CD4-positive, CD25-positive, alpha-beta regulatory T cell (primary cell): ENCODE results near the gene AVL9. TPM values are rescaled to one million over a fixed set of nuclear protein-coding genes. Genes with fewer than 3 reads are reported as not detected.

Source experiments
- ATAC-seq, 2 donors: fragments of 150-1000 bp; cut with Tn5 transposase; one replicate each; pipeline ENCODE4 v1.10.0; 2021; ENCODE audit warnings: low read depth in 2 of 2, moderate number of reproducible peaks in 2 of 2, moderate library complexity in 1 of 2
- DNase-seq, 3 donors: peaks; one replicate each; pipeline versions ENCODE4 v3.0.0 to v3.0.0-alpha.2; 2012 to 2022; ENCODE audit warnings: mixed read lengths in 1 of 3
- H3K27ac ChIP-seq: one replicate; pipeline ENCODE4 v1.7.0; 2013; ENCODE audit warnings: mild to moderate bottlenecking, low read length; ENCODE audit not compliant: insufficient read depth, poor library complexity, severe bottlenecking
- H3K27me3 ChIP-seq: one replicate; pipeline ENCODE4 v1.7.0; 2013; ENCODE audit warnings: low read length; ENCODE audit not compliant: control insufficient read depth, insufficient read depth
- H3K36me3 ChIP-seq: one replicate; pipeline ENCODE4 v1.7.0; 2013; ENCODE audit warnings: mild to moderate bottlenecking, low read length, moderate library complexity; ENCODE audit not compliant: control insufficient read depth, insufficient read depth
- H3K4me1 ChIP-seq: 2 replicates; pipeline ENCODE4 v1.7.0; 2013; ENCODE audit warnings: mild to moderate bottlenecking, low read length; ENCODE audit not compliant: insufficient read depth, control insufficient read depth, poor library complexity, severe bottlenecking
- H3K4me3 ChIP-seq: one replicate; pipeline ENCODE4 v1.7.0; 2013; ENCODE audit warnings: low read depth, mild to moderate bottlenecking, low read length, moderate library complexity
- H3K9me3 ChIP-seq, 2 experiments: 1 replicate in 1 of 2; 2 replicates in 1 of 2; pipeline ENCODE4 v1.7.0; 2013; ENCODE audit warnings: low read length in 2 of 2, mild to moderate bottlenecking in 1 of 2, moderate library complexity in 1 of 2; ENCODE audit not compliant: control insufficient read depth in 2 of 2
- H3K27ac Mint-ChIP-seq, 3 donors: one replicate each; pipeline ENCODE4 v1.8.0; 2020 to 2022; ENCODE audit warnings: mild to moderate bottlenecking in 3 of 3, mixed read lengths in 3 of 3, moderate library complexity in 2 of 3
- H3K27me3 Mint-ChIP-seq: one replicate; pipeline ENCODE4 v1.8.0; 2022; ENCODE audit warnings: mild to moderate bottlenecking, mixed read lengths
- H3K36me3 Mint-ChIP-seq: one replicate; pipeline ENCODE4 v1.8.0; 2020; ENCODE audit warnings: mixed read lengths
- H3K4me1 Mint-ChIP-seq, 4 donors: one replicate each; pipeline ENCODE4 v1.8.0; 2020 to 2022; ENCODE audit warnings: mixed read lengths in 4 of 4, mild to moderate bottlenecking in 1 of 4
- H3K4me3 Mint-ChIP-seq, 4 donors: one replicate each; pipeline ENCODE4 v1.8.0; 2020 to 2022; ENCODE audit warnings: mild to moderate bottlenecking in 4 of 4, mixed read lengths in 4 of 4, moderate library complexity in 3 of 4
- H3K9me3 Mint-ChIP-seq, 7 donors: one replicate each; pipeline ENCODE4 v1.8.0; 2020 to 2022; ENCODE audit warnings: mixed read lengths in 7 of 7, mild to moderate bottlenecking in 3 of 7, moderate library complexity in 2 of 7
- polyA plus RNA-seq, 4 donors: library from polyadenylated mRNA; unstranded; fragments of 300-500 nt; fragmentation: Illumina TruSeq; gene quantifications; one replicate each; pipeline ENCODE4 v1.2.3, GENCODE V29; 2021
- total RNA-seq: library from RNA; stranded (reverse); gene quantifications from one replicate; pipeline ENCODE4 v1.2.3, GENCODE V29; 2022

The AVL9 gene
- total and polyA plus RNA-seq, 5 donors from 2014 or later = 8.9 to 31.8 (median 12.3) TPM

- H3K4me1 Mint-ChIP-seq = peaks cover 25 to 97% (median 56%) of the 10 kb centered on the region in 4 donors
- no peak overlapping the region for H3K4me3 ChIP-seq
- no peaks in the 10 kb centered on the region for H3K9me3 ChIP-seq
- no peak overlapping the region for H3K4me3 Mint-ChIP-seq
- H3K36me3 ChIP-seq = peaks cover 7% of the 10 kb centered on the region
- peaks cover 13% of the 10 kb centered on the region for H3K4me1 ChIP-seq
- peaks cover 0 to 2% (median 0%) of the 10 kb centered on the region in 7 donors for H3K9me3 Mint-ChIP-seq
- peak overlapping the region in 2 of 3 donors; percentile 79 to 85 for H3K27ac Mint-ChIP-seq
- H3K27me3 ChIP-seq = no peaks in the 10 kb centered on the region
- peaks cover 35% of the 10 kb centered on the region for H3K36me3 Mint-ChIP-seq
- H3K27me3 Mint-ChIP-seq = no peaks in the 10 kb centered on the region
- ATAC-seq (no peak), DNase-seq (no peak)
- H3K27ac ChIP-seq = no peak overlapping the region
Observed at GRCh38 chr7:32511791-32512190, 16.5 kb downstream of the AVL9 start.

DNA sequence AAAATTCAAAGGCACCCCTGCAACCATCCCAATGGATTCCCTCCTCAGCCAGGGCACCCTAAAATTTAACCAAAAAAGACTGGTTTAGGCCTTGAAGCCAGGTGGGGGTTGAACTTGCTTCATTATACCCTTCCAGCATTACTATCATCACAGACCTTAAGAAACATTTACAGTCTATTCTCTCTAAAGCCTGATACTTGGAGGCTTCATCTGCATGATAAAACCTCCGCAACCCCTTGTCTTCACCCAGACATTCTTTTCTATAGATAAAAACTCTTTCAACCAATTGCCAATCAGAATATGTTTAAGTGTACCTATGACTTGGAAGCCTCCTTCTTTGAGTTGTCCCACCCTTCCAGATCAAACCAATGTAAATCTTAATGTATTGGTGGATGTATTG is 17.9 kb downstream of the AVL9 start:
- H3K27ac ChIP-seq = no peak overlapping the region
- H3K4me1 ChIP-seq = peaks cover 11% of the 10 kb centered on the region
- Mint-ChIP-seq H3K4me3 (peak overlapping the region in 1 of 4 donors; percentile 0), H3K27me3 (no peaks in the 10 kb centered on the region), H3K36me3 (peaks cover 39% of the 10 kb centered on the region), H3K27ac (peak overlapping the region in 1 of 3 donors; percentile 11), H3K4me1 (peaks cover 19 to 88% (median 47%) of the 10 kb centered on the region in 4 donors), H3K9me3 (peaks cover 0 to 3% (median 0%) of the 10 kb centered on the region in 7 donors)
- no peak for DNase-seq
- no peak overlapping the region for H3K4me3 ChIP-seq
- peaks cover 16% of the 10 kb centered on the region for H3K36me3 ChIP-seq
- no peaks in the 10 kb centered on the region for H3K27me3 ChIP-seq
- no peak for ATAC-seq
- peaks cover 0 to 2% of the 10 kb centered on the region in 2 experiments for H3K9me3 ChIP-seq

- Mint-ChIP-seq H3K4me1 (peaks cover 30 to 65% (median 50%) of the 10 kb centered on the region in 4 donors), H3K27ac (peak overlapping the region; percentile 90 to 92 (median 90)), H3K36me3 (peaks cover 53% of the 10 kb centered on the region), H3K4me3 (peak overlapping the region in 3 of 4 donors; percentile 8 to 69 (median 39)), H3K9me3 (peaks cover 0 to 8% (median 2%) of the 10 kb centered on the region in 7 donors), H3K27me3 (no peaks in the 10 kb centered on the region)
- peak; percentile 16 to 42 for ATAC-seq
- peak overlapping the region; percentile 32 for H3K4me3 ChIP-seq
- H3K27ac ChIP-seq = no peak overlapping the region
- peaks cover 11 to 14% of the 10 kb centered on the region in 2 experiments for H3K9me3 ChIP-seq
- peaks cover 11% of the 10 kb centered on the region for H3K4me1 ChIP-seq
- no peaks in the 10 kb centered on the region for H3K27me3 ChIP-seq
- DNase-seq = peak in 1 of 3 donors; percentile 21
- H3K36me3 ChIP-seq = peaks cover 20% of the 10 kb centered on the region
Observed at GRCh38 chr7:32515890-32516550, 20.7 kb downstream of the AVL9 start.

DNA sequence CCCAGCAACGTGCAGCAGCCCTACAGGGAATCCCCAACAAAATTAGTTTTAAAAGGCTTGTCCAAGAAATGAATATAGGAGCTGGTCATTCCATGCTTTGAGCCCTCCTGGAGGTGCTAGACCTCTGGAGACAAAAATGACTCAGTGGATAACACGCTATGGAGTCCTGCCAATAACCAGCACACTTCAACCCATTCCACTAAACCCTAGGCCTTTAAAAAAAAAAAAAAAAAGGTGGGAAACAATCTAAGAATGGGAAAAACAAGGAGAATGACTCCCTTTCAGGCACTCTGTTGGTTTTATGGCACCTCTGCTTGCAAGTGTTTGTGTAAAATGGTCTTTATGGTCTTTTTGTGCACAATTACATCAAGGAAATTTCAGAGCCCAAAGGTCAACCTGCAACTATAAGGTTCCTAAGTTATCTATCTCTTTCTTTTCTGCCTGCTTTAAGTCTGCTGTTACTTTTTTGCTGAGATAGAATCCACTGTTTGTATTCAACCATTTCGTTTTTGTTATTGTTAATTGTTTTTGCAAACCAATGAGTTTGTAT is 21.3 kb downstream of the AVL9 start:
- Histone ChIP-seq H3K27me3 (no peaks in the 10 kb centered on the region), H3K4me3 (no peak overlapping the region), H3K27ac (no peak overlapping the region), H3K4me1 (peaks cover 6% of the 10 kb centered on the region), H3K9me3 (peaks cover 11 to 14% of the 10 kb centered on the region in 2 experiments), H3K36me3 (peaks cover 20% of the 10 kb centered on the region)
- no peaks in the 10 kb centered on the region for H3K27me3 Mint-ChIP-seq
- H3K9me3 Mint-ChIP-seq = peaks cover 0 to 8% (median 2%) of the 10 kb centered on the region in 7 donors
- no peak overlapping the region for H3K4me3 Mint-ChIP-seq
- ATAC-seq (no peak), DNase-seq (no peak)
- peak overlapping the region in 1 of 3 donors; percentile 92 for H3K27ac Mint-ChIP-seq
- peaks cover 32 to 63% (median 49%) of the 10 kb centered on the region in 4 donors for H3K4me1 Mint-ChIP-seq
- H3K36me3 Mint-ChIP-seq = peaks cover 54% of the 10 kb centered on the region

- Mint-ChIP-seq H3K4me3 (no peak overlapping the region), H3K36me3 (peaks cover 57% of the 10 kb centered on the region), H3K27ac (no peak overlapping the region), H3K27me3 (no peaks in the 10 kb centered on the region), H3K9me3 (peaks cover 0 to 8% (median 2%) of the 10 kb centered on the region in 7 donors), H3K4me1 (peaks cover 35 to 55% (median 39%) of the 10 kb centered on the region in 4 donors)
- DNase-seq = peak in 1 of 3 donors; percentile 35
- no peaks in the 10 kb centered on the region for H3K27me3 ChIP-seq
- H3K4me1 ChIP-seq = peaks cover 3% of the 10 kb centered on the region
- no peak overlapping the region for H3K4me3 ChIP-seq
- H3K9me3 ChIP-seq = peaks cover 11 to 14% of the 10 kb centered on the region in 2 experiments
- no peak for ATAC-seq
- H3K27ac ChIP-seq = no peak overlapping the region
- peaks cover 20% of the 10 kb centered on the region for H3K36me3 ChIP-seq
Observed at GRCh38 chr7:32518534-32519140, 23.3 kb downstream of the AVL9 start.

GRCh38 chr7:32519763-32520162 is 24.5 kb downstream of the AVL9 start:
- H3K27me3 Mint-ChIP-seq = no peaks in the 10 kb centered on the region
- peak overlapping the region in 1 of 3 donors; percentile 5 for H3K27ac Mint-ChIP-seq
- H3K9me3 Mint-ChIP-seq = peaks cover 0 to 8% (median 0%) of the 10 kb centered on the region in 7 donors
- peaks cover 29 to 47% (median 34%) of the 10 kb centered on the region in 4 donors for H3K4me1 Mint-ChIP-seq
- DNase-seq (no peak), ATAC-seq (no peak)
- no peak overlapping the region for H3K4me3 Mint-ChIP-seq
- H3K36me3 ChIP-seq = peaks cover 18% of the 10 kb centered on the region
- no peak overlapping the region for H3K27ac ChIP-seq
- H3K9me3 ChIP-seq = peaks cover 11 to 14% of the 10 kb centered on the region in 2 experiments
- no peak overlapping the region for H3K4me3 ChIP-seq
- H3K36me3 Mint-ChIP-seq = peaks cover 52% of the 10 kb centered on the region
- H3K27me3 ChIP-seq = no peaks in the 10 kb centered on the region
- H3K4me1 ChIP-seq = peaks cover 3% of the 10 kb centered on the region

DNA sequence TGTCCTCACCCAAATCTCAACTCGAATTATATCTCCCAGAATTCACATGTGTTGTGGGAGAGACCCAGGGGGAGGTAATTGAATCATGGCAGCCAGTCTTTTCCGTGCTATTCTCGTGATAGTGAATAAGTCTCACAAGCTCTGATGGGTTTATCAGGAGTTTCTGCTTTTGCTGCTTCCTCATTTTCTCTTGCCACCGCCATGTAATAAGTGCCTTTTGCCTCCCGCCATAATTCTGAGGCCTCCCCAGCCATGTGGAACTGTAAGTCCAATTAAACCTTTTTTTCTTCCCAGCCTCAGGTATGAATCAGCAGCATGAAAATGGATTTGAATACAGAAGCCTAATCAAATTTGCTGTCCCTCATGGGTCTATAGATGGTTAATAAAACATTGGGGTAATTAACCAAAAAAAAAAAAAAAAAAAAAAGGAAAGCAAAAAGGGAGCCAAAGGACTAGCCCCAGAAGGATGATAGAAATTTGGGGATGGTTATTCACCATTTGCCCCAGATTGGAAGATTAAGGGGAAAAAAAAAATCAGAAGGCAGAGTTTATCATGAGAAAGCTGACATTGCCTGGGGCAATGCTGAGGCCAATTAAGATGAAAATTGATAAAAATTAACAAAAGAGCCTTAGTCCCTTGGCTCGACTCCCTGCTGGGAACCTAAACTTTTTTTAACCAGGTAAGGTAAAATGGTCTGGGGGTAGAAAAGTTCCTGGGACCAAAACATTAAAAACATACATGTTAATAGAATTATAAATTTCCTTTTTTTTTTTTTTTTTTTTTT is 27.6 kb downstream of the AVL9 start:
- no peak overlapping the region for H3K27ac Mint-ChIP-seq
- H3K4me1 Mint-ChIP-seq = peaks cover 15 to 34% (median 21%) of the 10 kb centered on the region in 4 donors
- no peaks in the 10 kb centered on the region for H3K27me3 Mint-ChIP-seq
- H3K27ac ChIP-seq = no peak overlapping the region
- peaks cover 9 to 14% of the 10 kb centered on the region in 2 experiments for H3K9me3 ChIP-seq
- H3K9me3 Mint-ChIP-seq = peaks cover 0 to 6% (median 0%) of the 10 kb centered on the region in 7 donors
- no peak overlapping the region for H3K4me3 ChIP-seq
- no peaks in the 10 kb centered on the region for H3K27me3 ChIP-seq
- DNase-seq (no peak), ATAC-seq (no peak)
- no peaks in the 10 kb centered on the region for H3K4me1 ChIP-seq
- H3K4me3 Mint-ChIP-seq = no peak overlapping the region
- peaks cover 9% of the 10 kb centered on the region for H3K36me3 ChIP-seq
- H3K36me3 Mint-ChIP-seq = peaks cover 33% of the 10 kb centered on the region
